K562 (cell line): Measurements from ENCODE around the gene TIMM9. TPM values are rescaled to one million over a fixed set of nuclear protein-coding genes. Genes with fewer than 3 reads are reported as not detected.

ENCODE experiments used
- ATAC-seq: fragments of 200-7000 bp; cut with Tn5 transposase; 3 replicates; pipeline ENCODE4 v1.9.1; 2020; ENCODE audit warnings: moderate library complexity
- Bru-seq: library from RNA; stranded (reverse); fragments of 400-500 nt; gene quantifications from one replicate; lab custom pipeline; 2021; lab: Mats Ljungman, UMichigan
- BruChase-seq, 2 experiments: library from RNA; stranded (reverse); fragments of 400-500 nt; gene quantifications; one replicate each; lab custom pipeline; 2021; lab: Mats Ljungman, UMichigan
- BruUV-seq: library from RNA; stranded (reverse); fragments of 400-500 nt; replicated peaks from 2 replicates; lab custom pipeline; 2021; lab: Mats Ljungman, UMichigan
- CTCF ChIA-PET: fragments of 300-600 bp; formaldehyde crosslinking; extraction: SDS; loops from one replicate; lab custom pipeline; 2021; ENCODE audit warnings: low intra/inter-chr PET ratio; lab: Yijun Ruan, JAX
- POLR2A ChIA-PET: fragments of 300-600, 350-650 bp; sonication (Branson Sonifier 250); formaldehyde crosslinking; extraction: SDS; loops from one replicate; lab custom pipeline; 2021; ENCODE audit warnings: antibody characterized with exemption, inconsistent platforms; lab: Yijun Ruan, JAX
- DNase-seq, 4 experiments: peaks; one replicate each; pipeline versions ENCODE4 v3.0.0 to v3.0.0-alpha.2; 2011 to 2018; ENCODE audit warnings: low spot score in 3 of 4, mixed read lengths in 3 of 4; ENCODE audit errors: extremely low read depth in 1 of 4
- FAIRE-seq: peaks from 2 replicates; lab custom pipeline; 2011; peaks lifted over from hg19 to GRCh38; lab: Jason Lieb, UNC
- H2AFZ ChIP-seq: 2 replicates; pipeline ENCODE4 v1.6.0; 2011; ENCODE audit warnings: low read depth, low read length, control low read depth, inconsistent platforms
- H3K27ac ChIP-seq: fragments of 200-600 bp; 3 replicates; pipeline ENCODE4 v1.8.0; 2011; ENCODE audit warnings: low read depth, mild to moderate bottlenecking, control low read depth, inconsistent platforms, low read length, moderate library complexity, mixed read lengths; ENCODE audit errors: extremely low read depth
- H3K27me3 ChIP-seq, 2 experiments: fragments of 300-600 bp in 1 of 2; 2 replicates in 1 of 2; 3 replicates in 1 of 2; pipeline versions ENCODE4 v1.6.0 to v1.8.0; 2011; ENCODE audit warnings: inconsistent platforms in 2 of 2, low read length in 2 of 2, mild to moderate bottlenecking in 1 of 2, mixed read lengths in 1 of 2, moderate library complexity in 1 of 2; ENCODE audit not compliant: control insufficient read depth in 2 of 2, insufficient read depth in 2 of 2
- H3K36me3 ChIP-seq: fragments of 300-600 bp; 3 replicates; pipeline ENCODE4 v1.8.0; 2011; ENCODE audit warnings: mild to moderate bottlenecking, low read length, inconsistent platforms; ENCODE audit not compliant: control insufficient read depth, insufficient read depth
- H3K4me1 ChIP-seq, 2 experiments: fragments of 200-600 bp in 1 of 2; replicated peaks in 1 of 2; 2 replicates in 1 of 2; 3 replicates in 1 of 2; pipeline versions ENCODE4 v1.5.1 to v1.8.0; 2011; ENCODE audit warnings: inconsistent platforms in 2 of 2, low read length in 2 of 2, mild to moderate bottlenecking in 1 of 2, mixed read lengths in 1 of 2, moderate library complexity in 1 of 2; ENCODE audit not compliant: control insufficient read depth in 2 of 2, insufficient read depth in 2 of 2
- H3K4me2 ChIP-seq: 2 replicates; pipeline ENCODE4 v1.6.1; 2011; ENCODE audit warnings: low read length, control low read depth, inconsistent platforms, mixed read lengths; ENCODE audit not compliant: insufficient read depth
- H3K4me3 ChIP-seq: fragments of 200-600 bp; sonication (generic), shearing (Covaris generic); 2 replicates; pipeline ENCODE4 v1.5.1; 2016; ENCODE audit warnings: control low read depth, inconsistent platforms
- H3K79me2 ChIP-seq: fragments of 200-600 bp; 3 replicates; pipeline ENCODE4 v1.8.0; 2011; ENCODE audit warnings: low read length, inconsistent platforms; ENCODE audit not compliant: control insufficient read depth, insufficient read depth
- H3K9ac ChIP-seq, 2 experiments: 2 replicates each; pipeline versions ENCODE4 v1.6.0 to v1.6.1; 2011; ENCODE audit warnings: low read depth in 2 of 2, low read length in 2 of 2, control low read depth in 1 of 2, inconsistent platforms in 1 of 2, mild to moderate bottlenecking in 1 of 2, mixed read lengths in 1 of 2; ENCODE audit not compliant: insufficient read depth in 1 of 2
- H3K9me1 ChIP-seq: one replicate; pipeline ENCODE4 v1.6.0; 2011; ENCODE audit warnings: inconsistent platforms, mild to moderate bottlenecking, low read length, moderate library complexity; ENCODE audit not compliant: control insufficient read depth, insufficient read depth
- H3K9me3 ChIP-seq: replicated peaks from 2 replicates; pipeline ENCODE4 v1.5.1; 2011; ENCODE audit warnings: low read depth, low read length, inconsistent platforms; ENCODE audit not compliant: control insufficient read depth, insufficient read depth
- H4K20me1 ChIP-seq: replicated peaks from 2 replicates; pipeline ENCODE4 v1.6.1; 2011; ENCODE audit warnings: low read length, inconsistent platforms, mixed read lengths; ENCODE audit not compliant: control insufficient read depth, insufficient read depth
- ASH1L ChIP-seq: fragments of 450-650 bp; IDR thresholded peaks from 2 replicates; pipeline ENCODE4 v1.6.1; 2018; ENCODE audit warnings: borderline replicate concordance, mild to moderate bottlenecking, low read depth; ENCODE audit not compliant: partially characterized antibody
- ATF1 ChIP-seq, 2 experiments: fragments of 450-650 bp in 1 of 2; IDR thresholded peaks; 2 replicates each; pipeline ENCODE4 v1.6.1; 2016; ENCODE audit warnings: missing compliant biosample characterization in 1 of 2, missing genetic modification characterization in 1 of 2
- CBX3 ChIP-seq, 2 experiments: IDR thresholded peaks; 1 replicate in 1 of 2; 2 replicates in 1 of 2; pipeline ENCODE4 v1.6.1; 2012; ENCODE audit warnings: inconsistent platforms in 2 of 2, low read length in 2 of 2, borderline replicate concordance in 1 of 2, control low read depth in 1 of 2
- CREB1 ChIP-seq, 2 experiments: sonication (generic) in 1 of 2; formaldehyde crosslinking in 1 of 2; IDR thresholded peaks; 2 replicates each; pipeline versions ENCODE4 v1.6.1 to v1.8.0; 2012 to 2022; ENCODE audit warnings: inconsistent platforms in 1 of 2, mild to moderate bottlenecking in 1 of 2, missing genetic modification reagents in 1 of 2, moderate library complexity in 1 of 2
- EHMT2 ChIP-seq: fragments of 450-650 bp; IDR thresholded peaks from 2 replicates; pipeline ENCODE4 v1.6.1; 2018; ENCODE audit warnings: antibody characterized with exemption
- POLR2AphosphoS2 ChIP-seq: IDR thresholded peaks from 2 replicates; pipeline ENCODE4 v1.6.1; 2012; ENCODE audit warnings: low read length, improper control_type of control experiment
- SOX6 ChIP-seq: fragments of 450-650 bp; IDR thresholded peaks from 2 replicates; pipeline ENCODE4 v1.6.1; 2014; ENCODE audit warnings: mild to moderate bottlenecking
- TAF9B ChIP-seq: fragments of 450-650 bp; IDR thresholded peaks from 2 replicates; pipeline ENCODE4 v1.6.1; 2018; ENCODE audit warnings: mild to moderate bottlenecking; ENCODE audit not compliant: partially characterized antibody
- ZNF133 ChIP-seq: fragments of 250-450 bp; sonication (Bioruptor Pico); IDR thresholded peaks from 2 replicates; pipeline ENCODE4 v1.4.0; 2020; ENCODE audit warnings: mild to moderate bottlenecking
- WGBS: fragments of 100-300 bp; shearing (Covaris generic); methylation state at CpG from one replicate; pipeline ENCODE4 v1.1.6; 2016; ENCODE audit warnings: low coverage, mixed read lengths; ENCODE audit not compliant: insufficient coverage; ENCODE audit errors: missing lambda C conversion rate; 5-methylcytosine and 5-hydroxymethylcytosine counted together
- in situ Hi-C: fragments of 300-500 bp; cut with MboI; formaldehyde crosslinking; loops from 4 replicates; pipeline ENCODE4 v1.15.0; 2018; ENCODE audit warnings: inconsistent platforms, mixed read lengths
- intact Hi-C: fragments of 100-400 bp; cut with micrococcal nuclease; formaldehyde crosslinking; loops from 2 replicates; pipeline ENCODE4 v1.14.2; 2022
- long read RNA-seq, 3 experiments: library from polyadenylated mRNA in 2 of 3; library from RNA in 1 of 3; unstranded in 2 of 3; stranded (forward) in 1 of 3; transcript quantifications; one replicate each; pipeline ENCODE4 v2.0.0, GENCODE V29; 2019 to 2022
- polyA minus RNA-seq, 3 experiments: library from RNA; depleted of rRNA, polyadenylated mRNA; stranded (reverse); fragments of >200 nt; gene quantifications; 2 replicates each; pipeline ENCODE4 v1.2.3, GENCODE V29; 2011
- polyA plus RNA-seq, 8 experiments: library from polyadenylated mRNA; depleted of rRNA in 4 of 8; stranded (reverse) in 5 of 8; unstranded in 3 of 8; fragments of >200 nt; fragmentation: Nextera tagmentation in 2 of 8; fragmentation: Illumina TruSeq in 1 of 8; extraction: Ambion mirVana in 2 of 8; extraction: Trizol in 1 of 8; gene quantifications; 2 replicates each; pipeline versions ENCODE4 v1.2.1 to v1.2.3, GENCODE V29; 2011 to 2014; ENCODE audit warnings: inconsistent platforms in 1 of 8, missing spikeins in 1 of 8
- total RNA-seq, 7 experiments: library from RNA; depleted of rRNA in 6 of 7; stranded (reverse); fragments of >200 nt in 6 of 7; fragmentation: Illumina TruSeq in 2 of 7; extraction: Trizol in 2 of 7; gene quantifications; 2 replicates each; pipeline versions ENCODE4 v1.2.1 to v1.2.3, GENCODE V29; 2011 to 2021; ENCODE audit warnings: low replicate concordance in 1 of 7
- TF ChIP-seq, protein P1 (sequence below): fragments of 250-450 bp; sonication (Bioruptor Pico); IDR thresholded peaks from 2 replicates; pipeline ENCODE4 v1.4.0; 2020
- TF ChIP-seq, protein P2 (sequence below): fragments of 250-450 bp; sonication (Bioruptor Pico); IDR thresholded peaks from 2 replicates; pipeline ENCODE4 v1.8.0; 2021; ENCODE audit warnings: mild to moderate bottlenecking, moderate library complexity

TIMM9 gene, protein sequence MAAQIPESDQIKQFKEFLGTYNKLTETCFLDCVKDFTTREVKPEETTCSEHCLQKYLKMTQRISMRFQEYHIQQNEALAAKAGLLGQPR
- total RNA-seq (2011; cell fraction: chromatin; rRNA removed; ENCODE audit: low replicate concordance): 9.5 and 14.4 TPM in 2 replicates
- 9.0 and 9.1 TPM in 2 replicates for total RNA-seq (2011; cell fraction: nucleolus; rRNA removed)
- 11.4 and 11.7 TPM in 2 replicates for total RNA-seq (2011; cell fraction: nucleoplasm; rRNA removed)
- total RNA-seq (2014; rRNA removed) (42.9 and 48.2 TPM in 2 replicates), total RNA-seq (2014; rRNA removed; fragmentation: Illumina TruSeq; extraction: Trizol) (50.9 and 59.9 TPM in 2 replicates), total RNA-seq (2015; rRNA removed; fragmentation: Illumina TruSeq; extraction: Trizol) (59.7 and 62.9 TPM in 2 replicates), total RNA-seq (2021) (53.2 and 61.2 TPM in 2 replicates), polyA plus RNA-seq (2011; rRNA removed) (24.7 and 28.0 TPM in 2 replicates), polyA plus RNA-seq (2014; fragmentation: Illumina TruSeq; extraction: Trizol) (76.8 and 101 TPM in 2 replicates), polyA plus RNA-seq (2014; fragmentation: Nextera tagmentation; extraction: Ambion mirVana) (10 to 100 TPM; 84.3 to 89.4 TPM), polyA plus RNA-seq (2014; rRNA removed) (54.3 and 63.0 TPM in 2 replicates), polyA minus RNA-seq (2011; rRNA and poly(A)+ RNA removed) (40.4 and 40.5 TPM in 2 replicates), Bru-seq, nascent RNA (percentile 82 among the genes with signal in this experiment), BruChase-seq, experiment 1, labeled RNA remaining after a 2-hour chase (percentile 90 among the genes with signal in this experiment), BruChase-seq, experiment 2, labeled RNA remaining after a 6-hour chase (percentile 90 among the genes with signal in this experiment)
- polyA plus RNA-seq (2011; cell fraction: cytosol; rRNA removed): 25.7 and 37.3 TPM in 2 replicates
- 8.1 and 9.5 TPM in 2 replicates for polyA plus RNA-seq (2011; cell fraction: nucleus; rRNA removed)
- 87.1 and 109 TPM in 2 replicates for polyA plus RNA-seq (2012)
- polyA minus RNA-seq (2011; cell fraction: cytosol; rRNA and poly(A)+ RNA removed): 9.5 and 17.4 TPM in 2 replicates
- 5.1 and 11.6 TPM in 2 replicates for polyA minus RNA-seq (2011; cell fraction: nucleus; rRNA and poly(A)+ RNA removed)
- long read RNA-seq, experiment 1, transcript TIMM9-202 (6 exons, 1,336 nt): major isoform, 7 of 51 reads
- long read RNA-seq, experiment 1, transcript TIMM9-205 (4 exons, 430 nt): major isoform, 7 of 51 reads
- long read RNA-seq, experiment 1, partial matches to known transcripts: 33 of 51 reads
- long read RNA-seq, experiment 1, other reads (novel, unspliced or antisense): 3 of 51 reads
- long read RNA-seq, experiment 2, transcript TIMM9-205 (4 exons, 430 nt): major isoform, 7 of 66 reads
- long read RNA-seq, experiment 2, transcript TIMM9-202 (6 exons, 1,336 nt): major isoform, 7 of 66 reads
- long read RNA-seq, experiment 2, partial matches to known transcripts: 48 of 66 reads
- long read RNA-seq, experiment 2, other reads (novel, unspliced or antisense): 2 of 66 reads
- long read RNA-seq, experiment 3, partial matches to known transcripts: 39 of 51 reads
- long read RNA-seq, experiment 3, other reads (novel, unspliced or antisense): 6 of 51 reads

DNA sequence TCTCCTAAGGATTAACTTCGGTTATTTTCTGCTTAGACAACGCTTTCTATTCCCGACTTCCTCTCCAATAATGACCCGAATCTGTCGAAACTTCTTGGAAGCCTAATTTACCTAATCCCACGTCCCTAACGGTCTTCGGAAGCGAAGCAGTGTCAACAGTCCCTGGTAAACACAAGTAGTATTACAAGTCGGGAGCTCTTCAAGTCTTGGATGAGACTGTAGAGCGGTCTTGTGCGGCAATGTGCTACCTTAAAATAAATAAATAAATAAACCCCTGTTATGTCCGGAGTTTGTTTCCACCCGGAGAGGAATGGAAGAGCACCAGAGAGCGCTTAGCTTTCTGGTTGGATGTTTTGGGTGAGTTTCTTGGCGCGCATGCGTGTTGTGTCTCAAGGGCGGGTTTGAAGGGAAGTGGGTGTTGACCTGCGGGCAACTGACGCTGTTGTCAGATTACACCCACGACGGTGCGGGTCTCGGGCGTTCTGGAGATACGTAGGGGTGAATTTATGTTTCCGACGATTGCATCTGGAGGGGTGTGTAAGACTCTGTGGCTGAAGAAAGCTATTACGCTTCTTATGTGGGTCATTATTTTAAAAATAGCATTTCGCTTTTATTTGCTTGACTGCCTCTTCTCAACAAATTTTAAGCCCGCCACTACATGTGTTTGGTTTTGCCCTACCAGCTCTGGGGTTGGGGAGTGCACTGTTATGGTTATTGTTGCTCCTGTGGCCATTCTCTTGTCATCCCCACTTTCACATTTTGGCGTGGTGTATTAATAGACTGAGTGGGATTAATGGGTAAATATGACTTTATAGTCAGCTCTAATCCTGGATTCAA is at the start of gene TIMM9, which contains the start of gene KIAA0586:
TIMM9 (minus strand) TSS at position 251 of the 837 bp plus-strand sequence. CDS start 15,586 bp downstream, outside the sequence.
KIAA0586 (plus strand) TSS at position 439 of the 837 bp plus-strand sequence. CDS start 546 bp downstream, outside the sequence.
- DNase-seq (peak; percentile 84 to 97 (median 89)), FAIRE-seq (peak; percentile 90), ATAC-seq (peak; percentile 93)
- no TSS peak for BruUV-seq
- H3K9me1 ChIP-seq: no peaks in the 10 kb centered on the region
- peak within 1 kb of the TSS; percentile 70 for H3K4me3 ChIP-seq
- H3K36me3 ChIP-seq: peaks cover 43% of the 10 kb centered on the region
- no peaks in the 10 kb centered on the region for H4K20me1 ChIP-seq
- H2AFZ ChIP-seq: peak within 1 kb of the TSS; percentile 99
- peaks cover 3 to 7% of the 10 kb centered on the region in 2 experiments; a peak in 4 of 5 replicates for H3K4me1 ChIP-seq
- POLR2A ChIA-PET: interaction anchor here (0.6 to 1.6 kb wide), 4 partner anchors 10 to 1517 kb away, joined by 3 to 6 read pairs (median 4); no protein-coding TSS in a partner anchor
- H3K79me2 ChIP-seq: peaks cover 72% of the 10 kb centered on the region
- no peaks in the 10 kb centered on the region for H3K27me3 ChIP-seq
- in situ Hi-C loops: no loop called here
- peak within 1 kb of the TSS; percentile 94 to 99 for H3K9ac ChIP-seq
- H3K4me2 ChIP-seq: peak within 1 kb of the TSS; percentile 91
- under 1% methylated on average over 33 of the region's 33 CpGs for WGBS
- H3K9me3 ChIP-seq: no peaks in the 10 kb centered on the region
- intact Hi-C loops: loop anchor here (2.0 kb wide), 2 partner anchors 129 to 183 kb away; partner anchors contain the start of genes ARID4A and PSMA3
- CTCF ChIA-PET: no interaction called here
- peak within 1 kb of the TSS; percentile 100 for H3K27ac ChIP-seq
- peak; percentile 67 for TF ChIP-seq TAF9B
- TF ChIP-seq CBX3 (IDR thresholded peaks at IDR 0.05; ENCODE audit: borderline replicate concordance in 1 of 2, low read length in 2 of 2): peak in 1 of 2 experiments; percentile 74; a peak in 1 of 3 replicates
- TF ChIP-seq, protein P1, sequence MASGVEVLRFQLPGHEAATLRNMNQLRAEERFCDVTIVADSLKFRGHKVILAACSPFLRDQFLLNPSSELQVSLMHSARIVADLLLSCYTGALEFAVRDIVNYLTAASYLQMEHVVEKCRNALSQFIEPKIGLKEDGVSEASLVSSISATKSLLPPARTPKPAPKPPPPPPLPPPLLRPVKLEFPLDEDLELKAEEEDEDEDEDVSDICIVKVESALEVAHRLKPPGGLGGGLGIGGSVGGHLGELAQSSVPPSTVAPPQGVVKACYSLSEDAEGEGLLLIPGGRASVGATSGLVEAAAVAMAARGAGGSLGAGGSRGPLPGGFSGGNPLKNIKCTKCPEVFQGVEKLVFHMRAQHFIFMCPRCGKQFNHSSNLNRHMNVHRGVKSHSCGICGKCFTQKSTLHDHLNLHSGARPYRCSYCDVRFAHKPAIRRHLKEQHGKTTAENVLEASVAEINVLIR (CRISPR knock-in tag): 0 out of 2 replicates have a peak, but pooled peaks have one; percentile 7
- no peak for TF ChIP-seq EHMT2
- TF ChIP-seq POLR2AphosphoS2: no peak
- TF ChIP-seq ASH1L: no peak
- peak; percentile 73; the same call in 1 of the 2 replicates for TF ChIP-seq SOX6
- no peak for TF ChIP-seq ZNF133 (CRISPR knock-in tag)
- TF ChIP-seq CREB1 (IDR thresholded peaks at IDR 0.05): no peak
- TF ChIP-seq CREB1 (CRISPR knock-in tag; IDR thresholded peaks at IDR 0.05): peak; percentile 27; the same call in 1 of the 2 replicates
- TF ChIP-seq, protein P2, sequence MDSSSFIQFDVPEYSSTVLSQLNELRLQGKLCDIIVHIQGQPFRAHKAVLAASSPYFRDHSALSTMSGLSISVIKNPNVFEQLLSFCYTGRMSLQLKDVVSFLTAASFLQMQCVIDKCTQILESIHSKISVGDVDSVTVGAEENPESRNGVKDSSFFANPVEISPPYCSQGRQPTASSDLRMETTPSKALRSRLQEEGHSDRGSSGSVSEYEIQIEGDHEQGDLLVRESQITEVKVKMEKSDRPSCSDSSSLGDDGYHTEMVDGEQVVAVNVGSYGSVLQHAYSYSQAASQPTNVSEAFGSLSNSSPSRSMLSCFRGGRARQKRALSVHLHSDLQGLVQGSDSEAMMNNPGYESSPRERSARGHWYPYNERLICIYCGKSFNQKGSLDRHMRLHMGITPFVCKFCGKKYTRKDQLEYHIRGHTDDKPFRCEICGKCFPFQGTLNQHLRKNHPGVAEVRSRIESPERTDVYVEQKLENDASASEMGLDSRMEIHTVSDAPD (CRISPR knock-in tag): 0 out of 2 replicates have a peak, but pooled peaks have one; percentile 6
- no peak for TF ChIP-seq ATF1 (CRISPR knock-in tag; IDR thresholded peaks at IDR 0.05)
- peak; percentile 88 for TF ChIP-seq ATF1 (tag; IDR thresholded peaks at IDR 0.05)
